A673 (cell line): ENCODE results near the gene EFR3B.

ENCODE experiments used
- CTCF ChIP-seq: fragments of 300-800, 200-600 bp; sonication (generic); conservative IDR thresholded peaks from 2 replicates; pipeline ENCODE4 v1.5.1; 2017; ENCODE audit warnings: low read depth, mild to moderate bottlenecking, antibody characterized with exemption, low read length, moderate library complexity, mixed read lengths
- EZH2 ChIP-seq: fragments of 200-600 bp; sonication (generic); IDR thresholded peaks from 2 replicates; pipeline ENCODE4 v1.6.1; 2017; ENCODE audit warnings: borderline replicate concordance, low read depth, mild to moderate bottlenecking, mixed read lengths, antibody characterized with exemption, low read length; ENCODE audit not compliant: poor library complexity, severe bottlenecking

GRCh38 chr2:25039126-25039525, 2.8 kb upstream of the EFR3B start:
- TF ChIP-seq CTCF: no peak
- no peak for TF ChIP-seq EZH2
